ENCODE results near the gene SETSIP.
A peak's percentile ranks its signal among the peaks of the same experiment; 100 is the strongest.
"Not testable (repeated sequence)": the region's sequence is repeated elsewhere in the genome, so short reads cannot be mapped to it uniquely, and the experiment has no call there.

Gene SETSIP
- total RNA-seq, result 0.08 to 0.76 (median 0.25) reads per million in 4 donors

- DNase-seq, result no peak
Measured at GRCh38 chr1:92075311-92075710, at the start of gene SETSIP. Gene SETSIP, minus strand, starts transcription at chr1:92075411. Its CDS starts 0 bp downstream, at chr1:92075411.

DNA sequence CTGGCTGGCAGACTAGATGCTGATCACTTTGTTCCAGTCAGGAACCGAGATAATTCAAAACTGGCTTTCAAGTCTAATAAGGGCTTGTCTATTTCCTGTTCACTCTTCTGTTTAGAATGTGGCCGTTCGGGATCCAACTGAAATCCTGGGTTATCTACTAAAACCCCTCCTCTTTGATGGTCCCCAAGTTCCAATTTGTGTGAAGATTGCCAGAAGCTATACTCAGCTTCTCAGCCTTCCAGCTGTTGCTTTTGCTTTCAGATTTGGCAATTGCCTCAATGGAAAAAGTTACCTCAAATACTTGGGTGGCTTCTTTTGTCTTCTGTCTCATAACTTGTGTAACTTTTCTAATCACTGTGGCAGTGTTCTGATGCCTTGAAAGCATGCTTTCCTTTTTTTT lies 48.7 kb upstream of the SETSIP start:
- DNase-seq, result peak in 1 of 5 donors; percentile 44

DNA sequence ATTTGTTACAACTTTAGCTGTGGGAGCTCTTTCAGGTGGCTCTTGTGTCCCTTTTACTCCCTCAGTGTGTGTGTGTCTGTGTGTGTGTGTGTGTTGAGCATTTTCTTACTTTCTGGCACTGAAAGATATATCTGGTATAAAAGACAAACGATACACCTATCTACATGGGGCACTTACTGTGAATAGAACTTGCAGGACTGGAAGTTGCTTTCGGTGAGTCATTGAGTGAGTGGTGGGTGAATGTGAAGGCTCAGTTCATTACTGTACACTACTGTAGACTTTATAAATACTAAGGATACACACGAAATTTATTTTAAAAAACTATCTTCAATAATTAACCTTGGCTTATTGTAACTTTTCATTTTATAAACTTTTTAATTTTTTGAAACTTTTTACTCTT lies 43.6 kb upstream of the SETSIP start:
- no peak for DNase-seq

GRCh38 chr1:92117526-92117925 lies 42.3 kb upstream of the SETSIP start:
- DNase-seq, result peak in 1 of 5 donors; percentile 32

GRCh38 chr1:92108631-92109030 lies 33.4 kb upstream of the SETSIP start:
- DNase-seq, result no peak

DNA sequence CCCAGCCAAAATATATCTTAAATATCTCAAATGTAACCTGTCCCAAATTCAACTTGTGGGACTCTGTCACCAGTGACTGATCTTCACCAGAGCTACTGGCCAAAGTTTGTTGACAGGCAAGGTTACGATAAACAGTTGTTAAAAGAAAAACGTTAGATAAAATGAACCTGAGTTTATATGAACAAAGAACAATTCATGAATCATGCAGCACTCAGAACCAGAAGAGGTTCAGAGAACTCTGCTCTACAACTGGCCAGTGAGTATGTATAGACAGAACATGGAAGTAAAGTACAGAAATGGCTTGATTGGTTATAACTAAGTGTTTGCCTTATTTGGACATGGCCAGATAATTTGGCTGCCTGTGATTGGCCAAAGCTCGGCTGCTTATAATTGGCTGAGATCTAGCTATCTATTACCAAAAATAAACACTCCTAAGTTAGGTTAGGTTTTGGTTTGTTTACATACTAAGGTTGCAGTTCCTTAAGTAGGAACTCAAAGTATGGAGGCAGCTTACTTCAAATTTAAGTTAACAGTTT lies 30.4 kb upstream of the SETSIP start:
- DNase-seq, result no peak

DNA sequence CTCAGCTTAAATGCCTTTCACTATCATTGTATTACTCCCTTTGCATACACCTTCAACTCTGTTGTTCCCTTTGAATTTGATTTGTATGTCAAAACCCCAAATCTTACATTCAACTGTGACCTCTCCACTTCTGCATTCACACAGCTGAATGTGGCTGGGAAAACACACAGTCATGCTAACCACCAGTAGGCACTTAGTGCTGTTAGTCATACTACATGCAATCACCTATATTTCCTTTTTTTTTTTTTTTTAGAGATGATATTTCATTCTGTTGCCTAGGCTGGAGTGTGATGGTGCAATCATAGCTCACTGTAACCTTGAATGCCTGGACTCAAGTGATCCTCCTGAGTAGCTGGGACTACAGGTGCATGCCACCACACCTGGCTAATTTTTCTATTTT lies 21.1 kb upstream of the SETSIP start:
- DNase-seq, result no peak

GRCh38 chr1:92095874-92096273 lies 20.7 kb upstream of the SETSIP start:
- no peak for DNase-seq

GRCh38 chr1:92094595-92094994 lies 19.4 kb upstream of the SETSIP start:
- DNase-seq, result no peak

DNA sequence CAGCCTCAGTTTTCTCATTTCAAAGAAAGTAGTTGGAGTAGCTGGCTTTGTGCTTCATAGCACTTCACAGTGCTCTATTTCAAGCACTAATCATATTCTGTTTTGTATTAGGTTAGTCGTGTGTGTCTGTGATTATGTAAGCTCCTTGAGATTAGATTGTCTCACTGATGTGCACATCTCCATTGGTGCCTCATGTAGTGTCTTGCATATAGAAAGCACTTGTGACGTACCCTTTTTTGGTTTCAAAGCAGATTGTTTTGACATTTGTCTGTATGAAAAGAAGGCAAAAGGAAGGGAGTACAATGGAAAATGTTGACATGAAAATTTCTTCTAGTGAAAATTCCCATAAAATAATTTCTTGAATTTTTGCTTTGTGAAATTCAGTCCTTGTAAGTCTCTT lies 18.9 kb upstream of the SETSIP start:
- no peak for DNase-seq

DNA sequence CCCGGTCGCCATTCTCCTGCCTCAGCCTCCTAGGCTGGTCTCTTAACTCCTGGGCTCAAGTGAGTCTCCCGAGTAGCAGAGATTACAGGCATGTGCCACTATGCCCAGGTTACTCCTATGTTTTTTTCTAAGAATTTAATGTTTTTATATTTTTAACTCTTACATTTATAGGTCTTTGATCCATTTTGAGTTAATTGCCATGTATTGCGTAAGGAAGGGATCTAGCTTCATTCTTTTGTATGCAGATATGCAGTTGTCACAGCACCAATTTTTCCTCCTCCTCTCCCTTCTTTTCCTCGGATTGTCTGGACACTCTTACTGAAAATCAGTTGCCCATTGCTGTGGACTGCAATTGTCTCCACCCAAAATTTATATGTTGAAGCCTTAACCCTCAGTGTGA lies 16.4 kb upstream of the SETSIP start:
- no peak for DNase-seq

DNA sequence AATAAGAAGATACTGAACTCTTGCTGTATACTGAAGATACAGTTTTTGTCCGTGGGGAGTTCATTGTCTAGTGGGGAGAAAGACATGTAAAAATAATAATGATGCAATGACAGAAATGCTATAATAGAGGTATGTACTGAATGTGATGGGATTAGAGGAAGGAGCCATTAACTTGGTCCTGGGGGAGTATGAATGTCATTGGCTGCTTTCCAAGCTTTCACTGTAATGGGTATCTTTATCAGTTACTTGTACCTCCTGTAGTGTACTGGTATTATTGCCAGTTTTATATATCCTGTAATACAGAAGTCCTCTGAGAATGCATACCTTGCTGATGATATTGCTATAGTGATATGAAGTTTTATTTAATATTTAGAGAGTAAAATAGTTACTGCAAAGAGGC lies 12.3 kb upstream of the SETSIP start:
- DNase-seq, result no peak

GRCh38 chr1:92085727-92086126 lies 10.5 kb upstream of the SETSIP start:
- no peak for DNase-seq

GRCh38 chr1:92084651-92085050 lies 9.4 kb upstream of the SETSIP start:
- no peak for DNase-seq

- DNase-seq, result no peak
Measured at GRCh38 chr1:92081031-92081430, 5.8 kb upstream of the SETSIP start.

DNA sequence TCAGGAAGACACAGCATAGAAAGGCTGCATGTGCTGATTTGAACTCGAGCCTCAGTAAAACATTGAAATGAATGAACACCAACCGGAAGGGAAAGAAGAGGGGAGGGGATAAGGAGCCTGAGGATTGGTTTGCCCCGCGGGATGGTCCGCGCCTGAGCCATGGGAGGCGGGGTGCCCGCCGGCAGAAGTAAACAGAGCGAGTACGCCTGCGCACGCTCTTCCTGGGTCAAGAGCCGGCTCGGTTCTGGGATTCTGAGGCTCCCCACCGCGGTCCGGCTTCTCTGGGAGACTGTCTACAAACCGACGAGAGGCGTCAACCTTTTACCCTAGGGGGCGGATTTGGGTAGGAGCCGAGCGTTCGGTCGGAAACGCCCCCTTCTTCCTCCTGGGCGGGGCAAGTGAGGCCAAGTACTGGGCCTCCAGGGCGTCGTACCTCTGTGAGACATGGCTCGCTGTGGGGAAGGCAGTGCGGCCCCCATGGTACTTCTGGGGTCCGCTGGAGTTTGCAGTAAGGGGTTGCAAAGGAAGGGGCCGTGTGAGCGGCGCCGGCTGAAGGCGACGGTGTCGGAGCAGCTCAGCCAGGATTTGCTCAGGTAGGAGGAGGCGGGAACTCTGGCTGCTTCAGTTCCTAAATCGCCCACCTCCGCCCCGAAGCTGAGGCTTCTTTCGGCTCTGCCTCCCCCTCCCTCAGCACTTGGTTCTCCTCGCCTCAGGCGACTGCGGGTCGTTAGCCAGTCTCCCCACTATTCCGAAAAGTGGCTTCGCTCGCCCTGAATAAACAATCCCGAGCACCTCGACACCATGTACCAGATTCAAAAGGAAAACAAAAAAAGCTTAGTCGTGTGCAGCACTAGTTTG lies 5.1 kb upstream of the SETSIP start, which contains the start of gene BTBD8:
Gene BTBD8 (plus strand): TSS at position 218 of the 858 bp plus-strand sequence. CDS start 227 bp downstream, at position 445.
- peak; percentile 66 to 93 (median 79) for DNase-seq

- DNase-seq, result no peak
Measured at GRCh38 chr1:92079441-92079840, 4.2 kb upstream of the SETSIP start.

GRCh38 chr1:92078077-92078476 lies 2.9 kb upstream of the SETSIP start:
- DNase-seq, result not testable (repeated sequence)

- DNase-seq, result no peak
Measured at GRCh38 chr1:92076363-92076762, 1.2 kb upstream of the SETSIP start.

- not testable (repeated sequence) for DNase-seq
Measured at GRCh38 chr1:92074446-92074845, 765 bp downstream of the SETSIP start.

- DNase-seq, result no peak
Measured at GRCh38 chr1:92070892-92071291, 4.3 kb downstream of the SETSIP start.

- no peak for DNase-seq
Measured at GRCh38 chr1:92066321-92066720, 8.9 kb downstream of the SETSIP start.

DNA sequence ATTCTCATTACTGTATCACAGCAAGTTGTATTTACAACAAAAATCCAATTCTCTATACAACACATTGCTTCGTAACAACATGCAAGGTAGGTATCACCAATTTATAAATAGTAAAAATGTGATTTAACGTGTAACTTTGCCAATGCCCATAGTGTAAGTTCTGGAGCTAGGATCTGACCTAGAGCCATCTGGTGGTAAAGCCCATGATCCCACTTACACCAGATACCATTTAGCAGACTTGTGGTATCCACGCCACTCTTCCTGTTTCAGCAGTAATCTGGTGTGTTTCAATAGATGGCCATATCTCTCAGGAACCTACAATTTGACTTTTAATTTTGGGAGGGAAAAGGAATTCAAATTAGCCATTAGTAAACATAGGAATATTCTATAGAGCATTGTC lies 10.2 kb downstream of the SETSIP start:
- DNase-seq, result no peak

DNA sequence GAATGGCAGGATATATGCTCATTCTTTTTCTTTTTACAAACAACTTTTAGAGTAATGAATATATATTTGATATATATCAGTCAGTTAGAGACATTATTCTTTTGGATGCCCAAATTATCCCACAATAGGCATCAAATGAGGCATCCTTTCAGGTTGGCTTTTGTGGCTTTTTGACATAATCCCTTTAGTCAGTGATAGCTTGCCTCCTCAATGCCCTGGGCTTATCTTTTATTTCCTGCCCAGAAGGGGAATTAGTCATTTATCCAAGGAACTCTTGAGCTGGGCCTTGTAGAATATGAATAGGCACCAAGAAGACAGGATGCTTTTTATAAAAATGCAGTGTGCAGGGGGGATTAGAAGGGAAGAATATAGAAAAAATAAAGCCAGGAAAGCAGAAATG lies 23.3 kb downstream of the SETSIP start:
- no peak for DNase-seq
